ENCODE data around the gene BICD1.

Gene BICD1

DNA sequence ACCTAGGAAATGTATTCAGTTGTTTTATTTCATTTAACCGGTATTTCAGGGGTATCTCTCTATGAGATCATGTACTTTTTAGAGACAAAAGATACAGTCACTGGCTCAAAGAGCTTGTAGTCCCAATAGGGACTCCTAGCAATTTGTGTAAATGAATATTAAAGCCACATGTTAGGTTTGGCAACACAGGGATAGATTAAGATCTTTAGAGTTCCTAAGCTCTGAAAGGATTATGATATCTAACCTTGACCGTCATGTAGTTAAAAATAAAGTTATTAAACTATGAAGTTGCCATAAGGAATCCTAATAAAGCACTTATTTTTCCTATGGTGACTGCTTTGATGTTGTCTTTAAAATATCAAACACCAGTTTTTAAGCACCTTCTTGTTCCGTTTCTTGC lies 192.3 kb downstream of the BICD1 start:
- DNase-seq: no peak
- in situ Hi-C loops (cut with MboI; ENCODE audit: low pct_unique_long_range_greater_than_20kb, low sequenced_read_pairs): loop anchor here (25.0 kb wide), 1 partner anchor 637 kb away; the partner anchor contains the start of gene ETFBKMT

DNA sequence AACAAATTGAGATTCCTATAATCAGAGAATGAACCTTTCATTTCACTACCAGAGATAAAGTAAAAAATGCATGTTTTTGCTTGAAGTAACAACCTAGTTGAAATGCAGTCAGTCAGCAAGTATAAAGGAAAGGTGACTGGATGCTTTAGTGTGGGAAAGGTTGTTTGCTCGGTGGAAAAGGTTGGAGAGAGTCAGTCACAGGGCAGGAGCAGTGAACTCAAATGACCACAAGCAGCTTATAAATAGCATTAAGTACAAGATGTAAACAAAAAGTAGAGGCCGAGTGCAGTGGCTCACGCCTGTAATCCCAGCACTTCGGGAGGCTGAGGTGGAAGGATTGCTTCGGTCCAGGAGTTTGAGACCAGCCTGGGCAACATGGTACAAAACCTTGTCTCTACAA lies 194.6 kb downstream of the BICD1 start:
- DNase-seq: no peak
- in situ Hi-C loops (cut with MboI; ENCODE audit: low pct_unique_long_range_greater_than_20kb, low sequenced_read_pairs): no loop called here

DNA sequence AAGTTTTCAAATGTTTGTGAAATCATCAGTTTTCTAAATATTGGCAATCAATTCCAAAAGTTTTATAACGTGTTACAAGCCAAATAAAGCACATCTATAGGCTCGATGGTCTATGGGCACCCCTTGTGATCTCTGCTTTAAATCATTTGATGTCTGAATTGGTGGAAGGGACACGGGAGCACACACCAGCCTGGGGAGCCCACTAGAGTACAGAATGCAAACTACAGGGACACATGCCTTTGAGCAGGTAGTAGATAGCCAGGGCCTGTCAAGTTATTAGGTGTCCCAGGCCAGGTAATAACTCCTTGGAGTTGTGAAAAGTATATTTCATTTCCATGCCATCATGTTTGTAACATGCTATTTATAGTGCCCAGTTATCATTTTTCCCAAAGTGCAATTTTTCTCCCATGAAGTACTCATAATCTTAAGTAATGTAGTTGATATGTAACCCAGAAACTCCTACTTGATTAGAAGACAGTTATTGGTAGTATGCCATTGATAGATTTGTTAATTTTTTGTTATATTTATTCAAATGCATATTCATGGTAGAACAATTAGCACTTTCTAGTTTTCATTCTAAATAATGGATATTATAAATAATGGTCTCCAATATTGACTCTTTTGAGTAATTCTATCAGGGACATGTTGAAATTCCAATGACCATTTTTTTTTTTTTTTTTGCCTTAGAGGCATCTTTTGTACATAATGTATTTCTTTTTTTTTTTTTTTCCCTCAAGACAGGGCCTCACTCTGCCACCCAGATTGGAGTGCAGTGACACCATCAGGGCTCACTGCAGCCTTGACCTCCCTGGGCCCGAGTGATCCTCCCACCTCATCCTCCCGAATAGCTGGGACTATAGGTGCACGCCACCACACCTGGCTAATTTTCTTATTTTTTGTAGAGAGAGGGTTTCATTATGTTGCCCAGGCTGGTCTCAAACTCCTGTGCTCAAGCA lies 195.8 kb downstream of the BICD1 start:
- DNase-seq: no peak
- in situ Hi-C loops (cut with MboI; ENCODE audit: low pct_unique_long_range_greater_than_20kb, low sequenced_read_pairs): no loop called here

DNA sequence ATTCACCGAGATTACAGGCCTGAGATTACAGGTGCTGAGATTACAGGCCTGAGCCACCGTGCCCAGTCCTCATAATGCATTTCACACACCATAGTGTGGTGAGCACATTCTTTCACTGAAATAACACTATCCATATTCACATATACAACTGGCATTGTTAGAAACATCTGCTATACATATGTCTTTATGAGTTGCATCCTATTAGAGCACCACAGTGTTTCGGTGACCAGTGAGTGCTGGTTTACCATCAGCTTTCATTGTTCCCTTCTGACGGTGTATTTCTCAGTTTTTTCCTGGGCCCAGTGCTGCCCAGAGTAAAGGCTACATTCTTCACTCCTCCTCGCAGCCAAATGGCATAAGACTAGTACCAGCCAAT lies 196.5 kb downstream of the BICD1 start:
- DNase-seq: no peak
- in situ Hi-C loops (cut with MboI; ENCODE audit: low pct_unique_long_range_greater_than_20kb, low sequenced_read_pairs): no loop called here

DNA sequence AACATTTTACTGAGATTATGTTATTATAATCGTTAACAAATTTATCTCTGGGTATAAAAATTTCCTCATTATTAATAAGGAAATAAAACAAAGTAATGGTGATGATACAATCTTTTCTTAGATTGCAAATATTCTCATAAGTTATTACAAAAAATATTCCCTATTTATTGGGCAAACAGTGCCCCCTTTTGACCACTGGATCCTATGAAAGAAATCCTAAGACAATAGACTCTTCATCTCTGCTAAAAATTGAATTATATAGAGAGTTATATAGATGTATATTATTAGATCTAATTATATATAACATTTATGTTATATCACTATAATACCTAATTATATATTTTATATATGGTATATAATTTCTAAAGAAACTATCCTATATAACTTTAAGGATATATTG lies 198.5 kb downstream of the BICD1 start:
- in situ Hi-C loops (cut with MboI; ENCODE audit: low pct_unique_long_range_greater_than_20kb, low sequenced_read_pairs): no loop called here
- DNase-seq: peak; percentile 36

DNA sequence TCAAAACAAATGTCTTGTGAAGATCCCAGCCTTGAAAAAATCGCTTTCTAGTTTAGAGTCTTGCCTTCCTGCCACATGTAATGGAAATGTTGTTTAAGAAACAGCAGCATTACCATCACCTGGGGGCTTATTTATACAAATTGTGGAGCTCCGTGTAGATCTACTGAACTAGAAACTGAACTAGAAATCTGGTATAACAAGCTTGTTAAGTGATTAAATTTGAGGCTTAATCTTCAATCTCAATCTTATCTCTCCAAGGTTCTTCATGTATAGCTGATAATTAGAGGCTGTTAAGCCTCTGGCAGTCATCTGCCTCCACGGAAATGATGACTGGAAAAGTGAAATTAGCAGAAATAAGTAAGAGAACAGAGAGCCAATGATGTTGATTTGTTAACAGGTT lies 200.7 kb downstream of the BICD1 start:
- in situ Hi-C loops (cut with MboI; ENCODE audit: low pct_unique_long_range_greater_than_20kb, low sequenced_read_pairs): no loop called here
- DNase-seq: no peak

DNA sequence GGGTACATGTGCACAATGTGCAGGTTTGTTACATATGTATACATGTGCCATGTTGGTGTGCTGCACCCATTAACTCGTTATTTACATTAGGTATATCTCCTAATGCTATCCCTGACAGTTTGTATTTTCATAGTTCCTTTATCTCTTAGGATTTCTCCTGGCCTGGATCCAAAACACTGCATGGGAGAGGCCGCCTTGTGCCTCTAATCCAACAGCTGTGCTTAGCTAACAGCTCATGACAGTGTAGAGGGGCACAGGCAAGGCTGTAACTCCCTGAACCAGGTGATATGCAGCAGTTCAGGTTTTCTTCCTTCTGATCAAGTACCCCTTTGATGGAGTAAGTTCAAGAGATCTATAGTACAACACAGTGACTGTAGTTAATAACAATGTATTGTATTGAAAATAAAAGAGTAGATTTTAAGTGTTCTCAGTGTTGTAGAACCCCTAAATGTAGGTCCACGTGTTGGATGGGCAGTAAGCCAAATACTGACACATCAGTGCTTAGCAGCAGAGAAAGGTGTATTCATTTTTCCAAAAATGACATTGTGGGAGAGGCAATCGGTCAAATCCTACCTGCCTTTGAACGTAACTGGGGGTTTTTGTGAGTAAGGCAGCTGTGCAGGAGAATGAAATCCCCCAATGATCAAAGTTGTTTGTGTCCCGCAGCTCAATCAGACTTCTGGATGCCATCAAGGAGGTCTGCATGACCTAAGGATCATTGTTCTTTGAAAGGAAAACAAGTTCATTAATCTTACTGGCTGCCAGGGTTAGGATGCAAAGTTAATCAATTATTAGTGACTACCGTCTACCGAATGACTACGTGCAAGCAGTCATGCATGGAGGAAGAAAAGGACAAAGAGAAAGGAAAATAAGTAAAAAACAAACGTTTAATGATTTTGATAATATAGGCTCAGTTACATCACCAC lies 203.4 kb downstream of the BICD1 start:
- in situ Hi-C loops (cut with MboI; ENCODE audit: low pct_unique_long_range_greater_than_20kb, low sequenced_read_pairs): no loop called here

DNA sequence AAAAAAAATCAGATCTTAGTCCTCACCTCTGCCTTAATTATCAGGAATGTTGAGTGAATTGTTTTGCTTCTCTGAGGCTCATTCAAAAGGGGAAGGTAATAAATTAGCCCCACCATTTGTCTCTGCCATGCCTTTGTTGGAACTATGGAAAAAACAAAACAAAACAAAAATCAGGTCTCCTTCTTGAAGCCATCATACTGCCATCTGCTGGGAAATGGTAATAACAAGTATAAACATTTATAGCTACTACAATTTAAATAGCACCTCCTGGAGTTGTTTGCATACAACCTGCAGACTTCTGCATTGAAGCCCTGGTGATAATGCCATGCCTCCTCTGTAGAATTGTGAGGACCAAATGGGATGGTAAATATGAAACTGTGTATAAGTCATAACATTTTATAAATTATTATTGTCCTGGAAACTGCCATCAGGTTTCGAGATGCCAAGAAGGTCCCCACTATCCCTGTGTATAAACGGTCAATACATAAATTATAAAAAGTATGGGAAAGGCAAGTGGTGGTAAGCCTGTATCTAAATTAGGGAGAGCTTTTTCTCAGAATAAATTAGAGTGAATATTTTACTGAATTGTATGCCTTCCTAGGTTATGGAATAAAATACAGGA lies 205.5 kb downstream of the BICD1 start:
- in situ Hi-C loops (cut with MboI; ENCODE audit: low pct_unique_long_range_greater_than_20kb, low sequenced_read_pairs): no loop called here
- peak; percentile 73 for DNase-seq

More for the DNA sequence above, 203.4 kb downstream of the BICD1 start:
- no peak for DNase-seq

DNA sequence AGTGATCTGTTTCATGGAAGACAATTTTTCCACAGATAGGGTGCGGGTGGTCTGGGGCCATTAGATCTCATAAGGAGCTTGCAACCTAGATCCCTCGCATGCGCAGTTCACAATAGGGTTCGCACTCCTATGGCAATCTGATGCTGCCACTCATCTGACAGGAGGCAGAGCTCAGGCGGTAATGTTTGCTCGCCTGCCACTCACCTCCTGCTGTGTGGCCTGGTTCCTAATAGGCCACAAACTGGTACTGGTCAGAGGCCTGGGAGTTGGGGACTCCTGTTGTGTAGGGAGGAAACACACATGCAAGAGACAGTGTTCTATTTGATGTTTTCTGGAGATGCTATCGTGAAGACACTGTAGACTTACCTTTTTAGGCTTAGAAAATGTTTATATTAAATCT lies 215.7 kb downstream of the BICD1 start:
- in situ Hi-C loops (cut with MboI; ENCODE audit: low pct_unique_long_range_greater_than_20kb, low sequenced_read_pairs): no loop called here
- no peak for DNase-seq

DNA sequence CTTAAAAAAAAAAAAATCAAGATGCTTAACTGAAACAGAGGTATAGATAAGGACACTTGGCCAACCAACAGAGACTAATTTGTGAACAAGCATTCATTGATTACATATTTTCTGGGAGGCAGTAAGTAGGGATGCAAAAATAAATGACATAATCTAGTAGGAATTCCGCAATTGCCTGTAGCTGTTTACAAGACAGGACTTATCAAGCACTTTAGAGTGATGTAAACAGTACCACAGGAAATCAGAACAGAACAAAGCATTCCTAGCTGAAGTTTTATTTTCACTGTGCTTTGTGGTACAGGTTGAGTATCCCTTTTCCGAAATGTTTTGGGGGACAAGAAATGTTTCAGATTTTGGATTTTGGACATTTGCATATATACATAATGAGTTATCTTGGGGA lies 224.5 kb downstream of the BICD1 start:
- in situ Hi-C loops (cut with MboI; ENCODE audit: low pct_unique_long_range_greater_than_20kb, low sequenced_read_pairs): no loop called here
- DNase-seq: no peak

DNA sequence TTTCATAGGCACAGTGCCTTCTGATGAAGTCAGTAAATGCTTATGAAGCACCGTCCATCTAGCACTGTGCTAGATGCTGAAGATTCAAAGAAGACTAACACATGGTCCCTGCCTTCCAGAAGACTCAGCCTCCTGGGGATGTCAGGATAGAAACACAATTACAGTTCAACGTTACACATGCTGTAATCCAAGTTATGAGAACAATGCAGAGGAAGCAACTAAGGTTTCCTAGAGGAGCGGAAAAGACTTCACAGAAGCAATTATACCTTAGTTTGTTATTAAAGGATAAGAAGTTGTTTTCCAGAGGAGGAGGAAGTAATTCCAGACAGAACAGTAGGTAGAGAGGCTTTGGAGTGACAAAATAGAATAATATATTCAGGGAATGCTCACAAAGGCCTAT lies 225.8 kb downstream of the BICD1 start:
- in situ Hi-C loops (cut with MboI; ENCODE audit: low pct_unique_long_range_greater_than_20kb, low sequenced_read_pairs): no loop called here
- DNase-seq: no peak

DNA sequence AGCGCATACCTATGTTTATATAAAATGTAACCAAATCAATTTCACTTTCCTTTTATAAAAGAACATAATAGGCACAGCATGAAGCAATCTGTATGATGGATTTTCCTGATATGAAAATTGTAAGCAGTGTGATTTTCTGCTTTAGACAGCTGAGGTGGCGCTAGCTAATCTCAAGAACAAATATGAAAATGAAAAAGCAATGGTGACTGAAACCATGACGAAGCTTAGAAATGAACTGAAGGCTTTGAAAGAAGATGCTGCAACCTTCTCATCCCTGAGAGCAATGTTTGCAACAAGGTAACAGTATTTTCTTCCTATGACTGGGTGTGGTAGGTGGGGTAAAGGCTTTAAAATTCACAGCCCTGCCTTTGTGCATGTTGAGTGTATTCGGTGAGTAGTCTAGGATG lies 227.7 kb downstream of the BICD1 start:
- DNase-seq: no peak
- in situ Hi-C loops (cut with MboI; ENCODE audit: low pct_unique_long_range_greater_than_20kb, low sequenced_read_pairs): no loop called here

DNA sequence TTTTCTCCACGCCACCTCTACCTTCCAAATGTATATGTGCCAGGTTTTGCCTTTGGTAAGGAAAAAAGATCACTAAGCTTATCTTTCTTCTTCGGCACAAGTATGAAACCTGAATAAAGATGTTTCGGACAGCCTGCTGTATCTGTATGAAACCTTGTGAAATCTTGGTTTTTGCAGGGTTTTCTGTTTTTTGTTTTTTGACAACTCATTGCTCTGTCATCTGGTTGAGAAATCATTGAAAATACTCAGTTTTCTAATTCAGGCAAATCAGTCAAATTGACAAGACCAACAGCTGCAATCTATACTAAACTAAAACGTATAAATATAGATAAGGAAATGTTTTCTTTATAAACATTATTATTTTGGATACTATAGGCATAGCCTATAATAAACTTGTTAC lies 229.6 kb downstream of the BICD1 start:
- in situ Hi-C loops (cut with MboI; ENCODE audit: low pct_unique_long_range_greater_than_20kb, low sequenced_read_pairs): no loop called here
- DNase-seq: no peak

DNA sequence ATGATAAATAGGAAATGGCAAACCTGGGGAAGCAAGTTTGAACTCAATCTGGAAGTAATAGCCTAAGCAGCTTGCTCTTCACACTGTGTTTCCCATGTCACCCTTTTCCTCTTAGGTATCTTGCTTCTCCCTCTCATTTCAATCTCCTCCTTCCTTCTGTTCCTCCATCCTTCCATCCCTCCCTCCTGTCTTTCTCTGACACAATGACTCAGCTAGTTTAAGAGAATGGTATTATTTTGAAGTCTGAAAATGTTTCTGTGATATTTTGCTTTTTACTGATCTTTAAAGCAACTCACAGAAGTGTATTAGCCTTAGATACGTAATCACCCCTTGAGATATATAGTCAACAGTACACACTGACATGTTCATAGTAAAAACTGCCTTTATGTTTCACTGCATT lies 236.8 kb downstream of the BICD1 start:
- in situ Hi-C loops (cut with MboI; ENCODE audit: low pct_unique_long_range_greater_than_20kb, low sequenced_read_pairs): no loop called here
- DNase-seq: no peak

DNA sequence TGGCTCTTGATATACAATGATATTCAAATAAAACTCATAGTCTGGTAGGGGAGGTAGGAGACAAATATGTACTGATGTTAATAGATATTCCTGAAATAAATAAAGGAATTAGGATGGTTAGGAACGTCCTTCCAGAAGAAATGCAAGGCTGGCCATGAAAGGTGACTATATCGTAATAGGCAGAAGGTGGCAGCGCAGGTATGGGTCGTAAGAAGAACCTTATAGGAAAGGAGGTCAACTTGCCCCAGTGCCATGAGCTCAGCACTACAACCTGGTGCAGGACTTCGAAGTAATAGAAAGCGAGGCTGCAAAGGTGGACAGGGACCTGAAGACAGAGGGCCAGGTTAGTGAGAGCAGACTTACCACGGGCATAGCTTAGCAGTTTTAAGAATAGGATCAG lies 237.4 kb downstream of the BICD1 start:
- in situ Hi-C loops (cut with MboI; ENCODE audit: low pct_unique_long_range_greater_than_20kb, low sequenced_read_pairs): no loop called here
- DNase-seq: no peak

DNA sequence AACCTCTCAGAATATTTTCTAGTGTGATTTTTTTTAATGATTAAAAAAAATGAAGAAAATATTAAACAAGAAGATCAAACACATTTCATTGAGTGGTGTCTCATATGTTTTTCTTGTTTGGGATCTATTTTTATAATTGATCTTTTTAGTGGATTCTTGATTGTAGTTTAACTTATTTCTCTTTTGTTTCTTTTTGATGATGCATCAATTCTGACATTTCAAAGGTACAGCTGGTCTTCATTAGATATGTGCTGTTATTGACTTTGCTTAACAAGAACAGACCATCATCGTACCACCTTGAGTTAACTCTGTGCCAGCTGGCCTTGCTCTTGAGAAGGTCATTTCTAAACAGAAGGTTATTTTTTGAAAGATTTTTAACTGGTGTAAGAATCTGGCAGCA lies 246.9 kb downstream of the BICD1 start:
- in situ Hi-C loops (cut with MboI; ENCODE audit: low pct_unique_long_range_greater_than_20kb, low sequenced_read_pairs): loop anchor here (25.0 kb wide), 1 partner anchor 309 kb away; no protein-coding TSS in a partner anchor

DNA sequence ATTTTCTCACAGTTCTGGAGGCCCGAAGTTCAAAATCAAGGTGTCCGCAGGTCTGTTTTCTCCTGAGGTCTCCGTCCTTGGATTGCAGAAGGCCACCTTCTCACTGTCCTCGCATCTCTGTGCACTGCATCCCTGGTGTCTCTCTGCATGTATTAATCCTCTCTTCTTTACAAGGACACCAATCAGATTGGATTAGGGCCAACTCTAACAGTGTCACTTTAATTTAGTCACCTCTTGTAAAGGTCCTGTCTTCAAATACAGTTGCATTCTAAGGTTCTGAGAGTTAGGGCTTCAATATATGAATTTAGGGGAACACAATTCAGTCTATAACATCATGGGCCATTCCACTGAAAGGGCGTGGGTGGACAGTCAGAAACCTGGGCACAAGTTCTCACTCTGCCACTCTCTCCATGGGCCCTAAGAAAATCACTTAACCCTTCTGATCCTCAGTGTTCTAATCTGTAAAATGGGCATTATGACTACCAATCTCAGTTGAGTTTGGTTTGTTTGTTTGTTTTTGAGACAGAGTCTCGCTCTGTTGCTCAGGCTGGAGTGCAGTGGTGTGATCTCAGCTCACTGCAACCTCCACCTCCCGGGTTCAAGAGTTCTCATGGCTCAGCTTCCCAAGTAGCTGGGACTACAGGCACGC lies 251.1 kb downstream of the BICD1 start:
- no peak for DNase-seq
- in situ Hi-C loops (cut with MboI; ENCODE audit: low pct_unique_long_range_greater_than_20kb, low sequenced_read_pairs): loop anchor here (25.0 kb wide), 1 partner anchor 305 kb away; no protein-coding TSS in a partner anchor

More for the DNA sequence above, 246.9 kb downstream of the BICD1 start:
- DNase-seq: no peak

DNA sequence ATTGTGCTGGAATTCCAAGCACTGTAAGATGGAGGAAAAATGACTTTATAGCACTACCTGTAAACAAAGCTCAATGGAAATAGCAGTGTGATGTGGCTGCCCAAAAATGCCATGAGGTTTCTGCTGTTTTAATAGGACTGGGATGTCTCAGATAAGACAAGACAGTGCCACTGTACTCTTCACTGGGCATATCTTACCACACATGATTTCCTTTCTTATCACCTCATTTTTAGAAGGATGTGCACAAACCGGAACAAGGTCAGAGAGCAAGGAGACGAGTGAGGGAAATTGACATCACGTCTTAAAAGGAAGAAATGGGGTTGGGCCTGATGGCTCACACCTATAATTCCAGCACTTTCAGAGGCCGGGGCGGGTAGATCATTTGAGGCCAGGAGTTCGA lies 254.3 kb downstream of the BICD1 start:
- DNase-seq: no peak
- in situ Hi-C loops (cut with MboI; ENCODE audit: low pct_unique_long_range_greater_than_20kb, low sequenced_read_pairs): loop anchor here (25.0 kb wide), 1 partner anchor 301 kb away; no protein-coding TSS in a partner anchor

DNA sequence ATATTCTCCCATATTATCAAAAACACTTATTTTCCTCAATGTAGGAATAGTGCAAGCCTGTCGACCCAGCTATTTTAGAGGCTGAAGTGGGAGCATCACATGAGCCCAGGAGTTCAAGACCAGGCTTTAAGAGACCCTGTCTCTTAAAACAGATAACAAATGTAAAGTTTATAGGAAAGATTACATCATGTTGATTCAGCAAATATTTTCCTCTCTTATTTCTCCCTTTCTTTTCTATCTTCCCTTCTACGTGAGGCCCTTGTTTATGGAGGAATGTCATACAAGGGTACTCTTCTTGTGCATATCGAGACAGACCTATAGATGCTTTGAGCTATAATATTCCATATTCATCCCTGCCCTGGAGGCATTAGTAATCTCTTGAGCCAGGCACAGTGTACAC lies 256.2 kb downstream of the BICD1 start:
- in situ Hi-C loops (cut with MboI; ENCODE audit: low pct_unique_long_range_greater_than_20kb, low sequenced_read_pairs): loop anchor here (25.0 kb wide), 1 partner anchor 299 kb away; no protein-coding TSS in a partner anchor
- DNase-seq: no peak

Measured in KBM-7 (cell line).